ENCODE data around the gene WDFY4. TPM values are rescaled to one million over a fixed set of nuclear protein-coding genes. Genes with fewer than 3 reads are reported as not detected.

WDFY4 gene
- total RNA-seq, 1 experiment from 2014 or later = not detected

- Mint-ChIP-seq H3K27ac (no peak overlapping the region), H3K9me3 (no peaks in the 10 kb centered on the region), H3K4me3 (no peak overlapping the region), H3K27me3 (ENCODE audit: low read depth) (peaks cover 8% of the 10 kb centered on the region), H3K36me3 (ENCODE audit: insufficient read depth in 1 of 3, low read depth in 3 of 3) (no peaks in the 10 kb centered on the region), H3K4me1 (peaks cover 11 to 13% of the 10 kb centered on the region in 2 experiments; a peak in 3 of 4 replicates)
- TF ChIP-seq CTCF (conservative IDR thresholded peaks at IDR 0.05) = no peak
- Histone ChIP-seq H3T11ph (ENCODE audit: low read length) (no peak overlapping the region), H3K9ac (ENCODE audit: extremely low read depth, insufficient read length, low read length) (no peak overlapping the region), H2BK5ac (ENCODE audit: insufficient read length, low read length) (no peak overlapping the region), H4K91ac (ENCODE audit: insufficient read length, low read depth, low read length) (no peak overlapping the region), H2AK5ac (ENCODE audit: insufficient read length, low read length) (no peak overlapping the region), H3K79me1 (ENCODE audit: insufficient read depth, low read depth, low read length, poor library complexity, severe bottlenecking) (no peaks in the 10 kb centered on the region), H3K27me3 (ENCODE audit: insufficient read depth, low read length) (no peaks in the 10 kb centered on the region), H3K9me3 (ENCODE audit: control insufficient read depth, low read depth, low read length) (no peaks in the 10 kb centered on the region), H3K79me2 (ENCODE audit: insufficient read depth, low read length) (no peaks in the 10 kb centered on the region), H3K4me2 (ENCODE audit: insufficient read depth, insufficient read length, low read length) (no peak overlapping the region), H4K5ac (ENCODE audit: insufficient read length, low read depth, low read length) (no peak overlapping the region), H3K4ac (ENCODE audit: low read depth, low read length) (no peak overlapping the region), H4K20me1 (ENCODE audit: control insufficient read depth, insufficient read depth, insufficient read length) (no peaks in the 10 kb centered on the region), H2BK12ac (ENCODE audit: insufficient read length, low read depth, low read length) (no peak overlapping the region), H2BK20ac (ENCODE audit: low read depth, low read length, poor library complexity, severe bottlenecking) (no peak overlapping the region), H2AFZ (ENCODE audit: low read length) (no peak overlapping the region), H3K56ac (ENCODE audit: insufficient read length, low read depth, low read length) (no peak overlapping the region), H3K14ac (ENCODE audit: insufficient read depth, low read length) (no peak overlapping the region; the same call in 1 of the 2 replicates), H2BK15ac (ENCODE audit: low read depth, low read length) (no peak overlapping the region), H3K18ac (ENCODE audit: insufficient read length, low read depth, low read length) (no peak overlapping the region), H3K4me1 (ENCODE audit: insufficient read depth, low read length) (no peaks in the 10 kb centered on the region), H4K8ac (replicated peaks; ENCODE audit: insufficient read length, low read depth, low read length) (no peak overlapping the region), H2BK120ac (ENCODE audit: low read depth, low read length, poor library complexity, severe bottlenecking) (no peak overlapping the region), H3K23ac (ENCODE audit: insufficient read length, low read depth, low read length) (no peak overlapping the region), H3K27ac (ENCODE audit: insufficient read length, low read depth, low read length) (no peak overlapping the region), H3K23me2 (ENCODE audit: insufficient read length, low read depth, low read length, poor library complexity, severe bottlenecking) (no peaks in the 10 kb centered on the region)
- no peak for DNase-seq
- no CpG with 5 or more reads among the region's 5 CpGs for whole genome bisulfite sequencing (ENCODE audit: extremely low coverage, insufficient read length, low lambda C conversion rate)
Measured at GRCh38 chr10:48703531-48704122, 19.0 kb downstream of the WDFY4 start.

Data from H9 (cell line).